ENCODE data around the gene LTBR.

The LTBR gene

GRCh38 chr12:6347367-6348338 lies 36.3 kb upstream of the LTBR start:
- DNase-seq, result no peak

- no peak for DNase-seq
Observed at GRCh38 chr12:6351622-6352021, 32.3 kb upstream of the LTBR start.

DNA sequence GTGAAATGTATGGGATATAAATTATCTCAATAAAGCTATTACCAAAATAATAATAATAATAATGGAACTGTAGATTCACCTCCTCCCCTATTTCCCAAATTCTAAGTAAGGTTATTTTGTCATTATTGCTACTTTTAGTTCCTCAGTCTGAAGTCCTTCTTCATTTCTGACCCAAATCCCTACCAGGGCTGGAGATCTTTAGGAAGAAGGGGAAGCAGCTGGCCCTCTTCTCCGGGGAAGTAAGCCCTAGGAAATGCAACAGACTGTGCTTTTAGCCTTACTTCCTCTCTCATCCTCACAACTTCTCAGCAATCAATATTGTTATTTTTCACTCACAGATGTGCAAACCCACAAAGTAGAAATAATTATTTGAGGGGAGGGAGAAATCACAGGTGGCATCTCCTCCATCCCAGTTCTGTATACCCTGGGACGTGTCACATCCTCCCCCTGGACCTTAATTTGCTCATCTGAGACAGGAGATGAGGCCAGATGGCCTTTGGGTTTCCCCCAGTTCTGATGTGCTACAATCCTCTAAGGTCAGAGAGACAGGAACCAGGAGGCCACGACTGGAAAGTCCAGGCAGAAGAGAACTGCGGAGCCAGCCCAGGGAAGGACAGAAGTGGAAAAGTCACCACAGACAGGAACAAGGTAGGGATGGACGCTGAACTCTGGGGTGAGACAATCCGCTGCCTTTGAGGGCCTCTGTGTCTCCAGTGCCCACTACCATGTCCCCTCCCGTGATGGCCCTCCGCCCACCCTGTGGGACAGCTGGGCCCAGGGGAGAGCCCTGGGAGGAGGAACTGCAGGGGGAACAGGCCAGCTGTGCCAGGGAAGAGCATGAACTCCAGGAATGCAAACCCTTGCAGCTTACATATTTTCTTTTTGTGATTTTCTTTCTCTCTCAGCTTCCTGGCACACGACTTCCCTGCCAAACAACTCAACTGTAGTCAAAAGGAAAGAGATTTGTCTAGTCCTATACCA lies 31.5 kb upstream of the LTBR start:
- DNase-seq, result no peak

DNA sequence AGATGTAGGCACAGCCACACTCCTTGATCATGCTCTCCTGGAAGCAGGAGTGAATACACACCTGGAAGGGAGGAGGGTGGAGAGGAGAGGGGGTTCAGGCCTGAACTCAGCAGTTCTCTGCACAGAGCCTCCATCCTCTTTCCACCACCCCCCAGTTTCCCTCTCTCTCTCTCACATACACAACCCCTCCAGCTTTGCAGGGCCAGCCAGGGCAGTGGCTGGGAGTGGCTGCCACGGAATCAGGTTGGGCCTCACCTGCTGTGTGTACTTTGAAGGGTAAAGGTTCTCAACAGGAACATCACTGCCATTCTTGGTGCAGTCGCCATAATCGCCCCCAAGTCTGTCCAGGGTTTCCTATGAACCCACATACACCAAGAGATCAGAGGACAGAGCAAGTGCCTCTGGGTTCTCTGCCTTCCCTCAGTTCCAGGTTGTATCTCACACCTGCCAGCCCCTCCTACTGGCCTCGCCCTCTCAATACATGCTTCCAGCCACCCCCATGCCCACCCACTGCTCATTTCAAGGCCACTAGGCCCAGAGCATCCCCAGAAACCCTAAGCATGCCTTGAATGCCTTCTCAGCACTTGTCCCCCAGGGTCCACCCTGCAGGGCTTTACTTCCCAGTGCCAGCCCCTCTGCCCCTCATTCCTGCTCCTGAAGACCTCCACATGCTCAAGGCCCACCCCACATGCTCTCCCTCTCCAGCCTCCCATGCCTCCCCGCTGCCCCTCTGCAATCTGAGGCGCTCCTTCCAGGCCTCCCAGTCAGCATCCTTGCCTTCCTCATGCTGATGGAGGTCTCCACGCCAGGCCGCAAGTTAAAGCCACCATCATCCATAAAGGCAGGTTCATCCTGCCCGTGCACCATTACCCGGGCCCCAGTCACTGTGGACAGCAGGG lies 29.2 kb upstream of the LTBR start:
- no peak for DNase-seq

DNA sequence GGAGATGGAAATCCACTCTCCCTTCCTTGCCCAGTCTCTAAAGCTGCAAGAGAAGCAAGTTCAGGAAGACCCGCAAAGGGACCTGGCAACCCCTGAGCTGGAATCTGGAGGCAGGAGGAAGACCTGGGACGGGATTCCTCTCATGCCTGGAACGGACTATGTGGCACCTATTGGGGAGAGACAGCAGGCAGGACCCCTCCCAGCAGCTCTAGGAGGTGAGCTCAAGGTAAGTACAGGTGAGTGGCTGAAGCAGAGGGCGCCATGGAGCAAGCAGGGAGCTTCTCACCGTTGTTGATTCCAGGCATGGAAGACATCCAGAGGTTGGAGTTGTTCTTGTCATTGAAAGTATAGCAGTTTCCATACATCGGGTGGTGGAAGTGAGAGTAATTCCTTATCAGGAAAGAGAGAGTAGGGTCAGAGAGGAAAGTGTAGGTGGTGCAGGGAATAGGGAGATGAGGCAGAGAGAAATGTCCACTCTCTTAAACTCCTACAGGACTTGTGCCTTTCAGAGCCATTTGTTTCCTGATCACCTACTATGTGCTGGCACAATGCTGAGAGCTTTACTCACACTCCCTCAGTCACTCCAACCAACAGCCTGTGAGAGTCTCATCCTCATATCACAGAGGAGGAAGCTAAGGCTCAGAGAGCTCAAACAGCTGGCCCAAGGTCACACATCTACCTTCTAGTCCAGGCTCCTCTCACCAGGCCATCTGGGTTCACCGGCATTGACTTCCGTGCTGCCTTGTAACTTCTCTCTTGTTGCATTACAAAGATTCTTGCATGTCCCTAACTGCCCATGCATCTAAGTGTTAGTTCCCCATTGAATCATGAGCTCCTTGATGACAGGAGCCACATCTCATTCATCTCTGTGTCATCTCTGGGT lies 28.2 kb upstream of the LTBR start:
- no peak for DNase-seq

DNA sequence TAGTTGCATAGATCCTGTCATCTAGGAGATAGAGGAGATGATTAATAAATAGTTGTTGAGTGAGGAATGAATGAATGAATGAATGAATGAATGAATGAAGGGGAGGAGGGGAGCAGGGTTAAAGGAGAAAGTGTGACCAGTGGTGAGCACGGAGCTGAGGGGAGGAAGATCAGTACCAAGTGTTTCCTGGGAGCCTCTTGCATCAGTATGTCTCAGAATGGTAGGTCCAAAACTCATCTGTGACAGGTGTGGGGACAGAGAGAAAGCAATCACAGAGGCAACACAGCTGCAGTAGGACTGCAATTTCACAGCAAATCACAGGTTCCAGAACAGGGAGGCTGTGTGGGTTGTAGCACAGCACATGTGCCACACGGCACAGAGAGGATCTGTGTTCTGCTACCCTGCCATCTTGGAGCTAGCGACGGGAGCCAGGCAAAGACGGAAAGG lies 27.6 kb upstream of the LTBR start:
- DNase-seq, result no peak

- DNase-seq, result no peak
Observed at GRCh38 chr12:6358881-6359280, 25.1 kb upstream of the LTBR start.

DNA sequence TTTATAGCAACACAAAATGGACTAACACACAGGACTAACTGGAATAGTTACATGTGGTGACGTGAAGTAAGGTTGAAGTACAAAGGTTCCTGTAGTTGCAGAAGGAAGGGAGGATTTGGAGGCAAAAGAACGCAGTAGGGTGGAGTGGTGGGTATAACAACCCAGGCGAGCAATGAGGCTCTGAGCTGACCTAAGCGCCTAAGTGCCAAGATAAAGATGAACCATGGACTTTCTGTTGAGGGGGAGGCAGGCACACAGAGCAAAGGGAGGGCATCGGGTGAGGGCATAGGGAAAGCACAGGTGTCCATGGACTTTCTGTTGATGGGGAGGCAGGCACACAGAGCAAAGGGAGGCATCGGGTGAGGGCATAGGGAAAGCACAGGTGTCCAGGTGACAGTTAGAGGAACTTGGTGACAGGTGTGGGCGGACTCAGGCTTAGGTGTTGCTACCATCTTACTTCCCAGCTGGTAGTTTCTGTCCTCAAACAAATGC lies 23.8 kb upstream of the LTBR start:
- no peak for DNase-seq

DNA sequence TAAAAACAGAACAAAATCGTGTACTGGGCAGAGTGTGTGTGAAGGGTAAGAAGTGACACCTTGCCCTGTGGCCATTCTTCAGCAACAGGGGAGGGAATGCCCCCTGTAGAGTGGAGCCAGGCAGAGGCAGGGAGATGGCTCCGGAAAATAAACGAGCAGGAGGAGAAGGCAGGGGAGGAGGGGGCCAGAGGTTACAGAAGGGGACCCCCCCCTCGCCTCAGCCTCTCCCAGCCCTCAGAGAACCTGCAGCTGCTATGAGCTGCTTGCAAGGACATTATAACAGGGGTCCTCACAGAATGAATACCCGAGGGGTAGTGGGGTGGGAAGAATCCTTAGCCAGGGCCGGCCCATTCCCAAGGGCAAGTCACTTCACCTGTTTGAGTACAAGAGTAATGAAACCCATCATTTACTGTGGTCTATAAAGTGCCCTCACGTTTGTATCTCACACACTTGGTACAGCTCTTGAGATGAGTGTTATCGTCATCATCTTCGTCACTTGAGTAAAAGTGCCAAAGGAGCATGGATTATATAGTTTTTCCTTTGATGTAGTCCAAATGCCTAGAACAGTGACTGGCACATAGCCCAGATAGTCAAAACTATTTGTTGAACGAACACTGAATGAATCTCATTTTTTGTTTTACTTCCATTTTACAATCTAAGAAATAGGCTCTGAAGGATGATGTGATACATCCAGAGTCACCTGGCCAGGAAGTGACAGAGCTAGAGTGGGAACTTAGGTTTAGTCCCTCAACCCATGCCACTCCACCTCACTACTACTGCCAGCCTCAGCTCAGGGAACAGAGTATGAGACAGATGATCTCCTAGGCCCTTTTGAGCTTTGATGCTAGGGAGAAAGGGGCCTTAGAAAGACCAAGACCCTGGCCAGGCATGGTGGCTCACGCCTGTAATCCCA lies 23.1 kb upstream of the LTBR start:
- DNase-seq, result no peak

DNA sequence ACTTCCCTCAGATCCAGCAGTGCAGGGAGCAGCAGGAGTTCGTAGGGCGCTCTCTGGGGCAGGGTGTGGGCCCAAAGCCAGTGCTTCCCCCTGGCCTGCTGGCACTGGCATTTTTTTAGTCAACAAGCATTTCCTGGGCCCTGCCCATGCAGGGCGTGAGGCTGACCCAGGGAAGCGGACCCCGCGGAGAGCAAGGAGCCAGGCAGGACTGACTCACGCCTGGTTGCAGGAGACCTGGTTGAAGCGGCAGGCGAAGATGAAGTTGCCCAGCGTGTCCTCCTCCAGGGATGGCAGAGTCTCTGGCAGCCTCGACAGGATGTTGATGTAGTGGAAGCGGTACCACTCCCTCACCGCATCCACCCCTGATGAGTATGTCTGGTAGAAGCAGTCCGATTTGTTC lies 22.1 kb upstream of the LTBR start:
- DNase-seq, result no peak

DNA sequence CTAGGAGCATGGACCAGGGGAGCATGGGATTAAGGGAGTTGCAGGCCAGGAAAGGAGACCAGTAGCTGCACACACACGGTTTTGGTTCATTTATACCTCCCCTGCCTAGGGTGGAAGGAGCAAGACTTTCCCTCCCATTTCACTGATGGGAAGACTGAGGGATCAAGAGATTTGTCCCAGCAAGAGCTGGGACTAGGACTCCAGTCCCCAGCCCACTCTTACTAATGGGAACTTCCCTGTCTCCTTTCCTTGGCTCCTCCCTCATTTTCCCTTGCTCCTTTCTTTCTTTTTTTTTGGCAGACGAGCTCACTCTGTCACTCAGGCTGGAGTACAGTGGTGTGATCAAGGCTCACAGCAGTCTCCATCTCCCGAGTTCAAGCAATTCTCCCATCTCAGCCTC lies 21.6 kb upstream of the LTBR start:
- DNase-seq, result no peak

DNA sequence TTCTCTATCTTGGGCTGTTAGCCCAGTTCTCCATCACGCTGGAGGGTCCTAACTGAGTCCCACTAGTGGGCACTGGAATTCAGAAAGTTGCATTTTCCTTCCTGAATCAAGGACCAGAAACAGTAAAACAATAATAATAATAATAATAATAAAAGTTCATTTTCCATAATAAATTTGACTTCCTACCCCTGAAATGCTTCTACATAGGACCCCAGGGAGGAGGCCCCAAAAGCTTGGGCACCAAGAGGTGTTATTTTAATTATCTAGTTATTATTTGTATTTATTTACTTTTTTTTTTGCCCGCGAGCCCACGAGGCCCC lies 21.0 kb upstream of the LTBR start:
- DNase-seq, result no peak

GRCh38 chr12:6363330-6364043 lies 20.5 kb upstream of the LTBR start:
- no peak for DNase-seq

GRCh38 chr12:6364044-6364374 lies 20.0 kb upstream of the LTBR start:
- no peak for DNase-seq

GRCh38 chr12:6367065-6367968 lies 16.6 kb upstream of the LTBR start:
- DNase-seq, result no peak

DNA sequence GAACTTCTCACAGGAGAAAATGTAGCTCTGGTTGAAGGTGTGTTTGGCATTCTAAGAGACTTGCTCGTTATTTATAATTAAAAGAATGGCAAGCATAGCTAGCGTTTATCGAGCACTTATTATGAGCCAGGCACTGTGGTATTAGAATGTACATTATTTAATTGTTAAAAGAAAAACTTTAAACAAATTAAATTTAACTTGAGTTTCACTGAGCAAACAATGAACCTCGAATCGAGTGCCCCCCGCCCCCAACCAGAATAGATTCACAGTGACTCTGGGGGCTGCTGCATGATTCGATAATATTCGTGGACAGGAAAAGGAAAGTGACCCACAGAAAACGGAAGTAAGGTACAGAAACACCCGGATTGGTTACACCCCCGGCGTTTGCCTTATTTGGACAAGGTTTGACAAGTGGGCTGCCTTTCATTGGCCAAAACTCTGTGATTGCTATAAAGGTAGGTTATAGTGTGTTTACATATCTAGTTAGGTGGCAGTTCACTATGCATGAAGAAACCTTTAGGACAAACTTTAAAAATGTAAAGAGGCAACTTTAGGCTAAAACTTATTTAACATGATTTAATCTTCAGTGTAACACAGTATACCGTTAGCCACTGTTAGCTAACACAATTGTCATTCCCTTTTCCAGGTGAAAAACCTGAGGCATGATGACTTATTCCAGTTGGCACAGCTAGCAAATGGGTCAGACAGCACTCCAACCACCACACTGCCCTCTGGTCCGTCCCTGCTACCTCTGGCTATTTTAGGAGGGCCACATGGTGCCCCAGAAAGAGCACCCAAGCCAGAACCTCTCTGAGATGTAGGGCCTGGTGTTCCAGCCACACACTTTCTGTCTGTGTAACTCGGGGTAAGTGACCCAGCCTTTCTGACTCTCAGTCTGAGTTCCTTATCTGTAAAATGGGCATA lies 15.7 kb upstream of the LTBR start:
- no peak for DNase-seq

- DNase-seq, result no peak
Observed at GRCh38 chr12:6368906-6369525, 14.9 kb upstream of the LTBR start.
